GM19099 (cell line): ENCODE results near the gene HIRA.

Source experiments
- POLR2A ChIP-seq: IDR thresholded peaks from 3 replicates; pipeline ENCODE4 v1.6.1; 2011; ENCODE audit warnings: low read depth; ENCODE audit not compliant: insufficient read length; ENCODE audit errors: extremely low read depth

HIRA gene

GRCh38 chr22:19394274-19395050 lies 37.1 kb downstream of the HIRA start:
- no peak for TF ChIP-seq POLR2A

GRCh38 chr22:19393704-19394103 lies 37.8 kb downstream of the HIRA start:
- TF ChIP-seq POLR2A: no peak

GRCh38 chr22:19387575-19387974 lies 44.0 kb downstream of the HIRA start:
- TF ChIP-seq POLR2A: no peak

GRCh38 chr22:19387038-19387437 lies 44.5 kb downstream of the HIRA start:
- TF ChIP-seq POLR2A: no peak

GRCh38 chr22:19386248-19386647 lies 45.3 kb downstream of the HIRA start:
- no peak for TF ChIP-seq POLR2A

GRCh38 chr22:19385221-19385906 lies 46.2 kb downstream of the HIRA start:
- TF ChIP-seq POLR2A: no peak

- TF ChIP-seq POLR2A: no peak
These were observed 48.2 kb downstream of the HIRA start for GRCh38 chr22:19383292-19383691.

GRCh38 chr22:19382240-19382639 lies 49.3 kb downstream of the HIRA start:
- no peak for TF ChIP-seq POLR2A

GRCh38 chr22:19378344-19378674 lies 53.2 kb downstream of the HIRA start:
- no peak for TF ChIP-seq POLR2A

GRCh38 chr22:19377565-19378343 lies 53.8 kb downstream of the HIRA start:
- TF ChIP-seq POLR2A: no peak

GRCh38 chr22:19376971-19377370 lies 54.6 kb downstream of the HIRA start:
- TF ChIP-seq POLR2A: no peak

GRCh38 chr22:19376247-19376646 lies 55.3 kb downstream of the HIRA start:
- no peak for TF ChIP-seq POLR2A

GRCh38 chr22:19375435-19375834 lies 56.1 kb downstream of the HIRA start:
- no peak for TF ChIP-seq POLR2A

GRCh38 chr22:19374410-19374809 lies 57.1 kb downstream of the HIRA start:
- no peak for TF ChIP-seq POLR2A

- no peak for TF ChIP-seq POLR2A
These were observed 58.1 kb downstream of the HIRA start for GRCh38 chr22:19373450-19373849.

- no peak for TF ChIP-seq POLR2A
These were observed 59.6 kb downstream of the HIRA start for GRCh38 chr22:19371893-19372292.
